Renal pelvis (tissue), 4 donors: ENCODE results near the gene HTR1E. TPM values are rescaled to one million over a fixed set of nuclear protein-coding genes. Genes with fewer than 3 reads are reported as not detected.
"Not testable (repeated sequence)": the region's sequence is repeated elsewhere in the genome, so short reads cannot be mapped to it uniquely, and the experiment has no call there.

Experiments used
- DNase-seq: peaks from one replicate; pipeline ENCODE4 v3.0.0-alpha.2; 2013
- polyA plus RNA-seq, 3 donors: library from polyadenylated mRNA; unstranded; fragments of 120-200 nt; gene quantifications; one replicate each; pipeline ENCODE4 v1.2.1, GENCODE V29; 2013; ENCODE audit not compliant: insufficient read length in 3 of 3

The HTR1E gene
- polyA plus RNA-seq, 3 donors: 0.50 to 0.60 (median 0.60) TPM

DNA sequence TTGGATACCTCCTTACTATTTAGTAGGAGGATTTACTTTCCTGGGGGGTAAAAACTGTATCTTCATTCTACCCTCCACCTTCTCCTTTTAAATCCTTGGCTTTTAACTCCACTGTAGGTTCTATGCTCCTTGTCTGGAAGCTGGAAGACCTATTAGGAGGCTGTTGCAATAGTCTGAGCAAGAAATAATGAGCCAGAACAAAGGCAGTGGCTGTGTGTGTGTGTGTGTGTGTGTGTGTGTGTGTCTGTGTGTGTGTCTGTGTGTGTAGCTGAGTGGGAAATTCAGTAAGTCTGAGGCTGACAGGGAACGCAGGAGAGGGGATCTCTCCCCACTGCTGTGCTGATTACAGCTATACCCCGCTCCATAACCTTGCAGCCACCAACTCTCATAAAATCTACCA is 35.8 kb downstream of the HTR1E start:
- no peak for DNase-seq

DNA sequence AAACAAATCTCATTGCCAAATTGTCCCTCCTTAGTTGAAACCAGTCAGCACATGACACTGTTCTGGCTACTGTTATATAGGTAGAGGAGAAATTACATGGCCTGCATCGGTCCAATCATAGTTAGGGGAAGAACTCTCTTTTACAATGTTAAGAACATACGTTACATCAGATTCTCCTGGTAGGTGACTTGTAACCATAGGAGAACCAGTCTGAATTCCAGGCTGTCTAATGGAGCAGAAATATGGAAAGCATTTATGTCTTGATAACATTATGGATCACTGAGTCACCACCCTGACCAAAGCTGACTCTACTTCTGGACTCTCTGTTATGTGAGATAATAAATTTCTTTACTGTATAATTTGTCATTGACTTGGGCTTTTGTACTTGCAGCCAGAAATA is 40.9 kb downstream of the HTR1E start:
- no peak for DNase-seq

DNA sequence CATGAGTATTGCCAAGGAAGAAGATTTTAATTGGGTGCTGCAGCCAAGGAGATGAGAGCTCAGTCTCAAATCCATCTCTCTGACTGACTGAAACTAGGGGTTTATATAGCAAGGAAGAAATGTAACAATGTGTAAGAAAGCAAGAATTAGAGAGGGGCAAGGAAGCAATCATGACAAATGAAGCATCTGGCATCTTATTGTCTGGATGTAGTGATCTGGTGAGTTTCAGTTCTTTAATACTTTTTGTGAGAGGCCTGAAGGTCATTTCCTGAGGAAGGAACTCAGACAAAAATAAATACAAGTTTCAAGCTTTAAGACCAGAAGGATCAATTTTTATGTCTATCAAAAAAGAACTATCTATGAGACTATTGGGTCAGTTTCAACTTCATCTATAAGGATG is 64.2 kb downstream of the HTR1E start:
- DNase-seq: no peak

DNA sequence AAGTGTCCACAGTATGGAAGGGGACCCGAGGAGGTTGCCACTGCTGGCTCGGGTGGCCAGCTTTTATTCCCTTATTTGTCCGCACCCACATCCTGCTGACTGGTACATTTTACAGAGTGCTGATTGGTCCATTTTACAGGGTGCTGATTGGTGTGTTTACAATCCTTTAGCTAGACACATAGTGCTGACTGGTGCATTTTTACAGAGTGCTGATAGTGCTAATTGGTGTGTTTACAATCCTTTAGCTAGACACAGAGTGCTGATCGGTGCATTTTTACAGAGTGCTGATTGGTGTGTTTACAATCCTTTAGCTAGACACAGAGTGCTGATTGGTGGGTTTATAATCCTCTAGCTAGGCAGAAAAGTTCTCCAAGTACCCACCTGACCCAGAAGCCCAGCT is 65.1 kb downstream of the HTR1E start:
- not testable (repeated sequence) for DNase-seq

DNA sequence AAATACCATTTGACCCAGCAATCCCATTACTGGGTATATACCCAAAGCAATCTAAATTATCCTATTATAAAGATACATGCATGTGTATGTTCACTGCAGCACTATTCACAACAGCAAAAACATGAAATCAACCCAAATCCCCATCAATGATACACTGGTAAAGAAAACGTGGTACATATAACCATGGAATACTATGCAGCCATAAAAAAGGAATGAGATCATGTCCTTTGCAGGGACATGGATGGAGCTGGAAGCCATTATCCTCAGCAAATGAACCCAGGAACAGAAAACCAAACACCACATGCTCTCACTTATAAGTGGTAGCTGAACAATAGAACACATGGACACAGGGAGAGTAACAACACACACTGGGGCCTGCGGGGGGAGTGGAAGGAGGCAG is 69.2 kb downstream of the HTR1E start:
- not testable (repeated sequence) for DNase-seq

DNA sequence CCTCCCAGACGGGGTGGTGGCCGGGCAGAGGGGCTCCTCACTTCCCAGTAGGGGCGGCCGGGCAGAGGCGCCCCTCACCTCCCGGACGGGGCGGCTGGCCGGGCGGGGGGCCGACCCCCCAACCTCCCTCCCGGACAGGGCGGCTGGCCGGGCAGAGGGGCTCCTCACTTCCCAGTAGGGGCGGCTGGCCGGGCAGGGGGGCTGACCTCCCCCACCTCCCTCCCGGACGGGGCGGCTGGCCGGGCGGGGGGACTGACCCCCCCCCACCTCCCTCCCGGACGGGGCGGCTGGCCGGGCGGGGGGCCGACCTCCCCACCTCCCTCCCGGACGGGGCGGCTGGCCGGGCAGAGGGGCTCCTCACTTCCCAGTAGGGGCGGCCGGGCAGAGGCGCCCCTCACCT is 72.3 kb downstream of the HTR1E start:
- DNase-seq: not testable (repeated sequence)

DNA sequence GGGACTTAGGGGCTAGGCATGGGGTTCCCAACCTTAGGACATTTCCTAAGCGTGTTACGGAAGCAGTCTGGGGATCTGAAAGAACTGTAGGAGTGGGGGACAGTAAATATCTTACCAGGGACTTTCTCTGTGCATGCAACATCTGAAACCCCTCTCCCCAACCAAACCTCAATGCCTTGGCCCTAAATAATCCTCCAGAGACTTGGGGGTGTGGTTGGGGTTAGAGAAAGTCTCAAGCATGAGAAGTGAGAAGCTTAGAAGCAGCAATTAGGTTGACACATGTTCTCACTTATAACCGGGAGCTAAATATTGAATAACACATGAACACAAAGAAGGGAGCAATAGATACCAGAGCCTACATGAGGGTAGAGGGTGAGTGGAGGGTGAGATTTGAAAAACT is 74.7 kb downstream of the HTR1E start:
- no peak for DNase-seq

DNA sequence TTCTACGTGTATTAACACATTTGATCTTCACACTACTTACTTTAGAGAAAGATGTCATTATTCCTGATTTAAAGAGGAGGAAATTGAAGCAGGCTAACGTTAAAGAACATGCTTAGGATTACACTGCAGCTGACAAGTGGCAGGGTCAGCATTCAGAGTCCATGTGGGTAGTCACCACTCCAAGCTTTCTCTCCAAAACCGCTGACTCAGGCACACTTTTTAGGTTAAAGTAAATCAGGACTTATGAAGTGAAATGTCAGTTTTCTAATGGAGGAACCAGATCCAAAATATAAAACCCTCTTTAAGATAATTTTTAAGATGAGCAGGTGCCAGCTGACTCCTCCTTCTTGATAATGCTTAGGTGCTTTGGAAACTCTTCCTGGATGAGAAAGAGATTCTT is 75.4 kb downstream of the HTR1E start:
- no peak for DNase-seq

DNA sequence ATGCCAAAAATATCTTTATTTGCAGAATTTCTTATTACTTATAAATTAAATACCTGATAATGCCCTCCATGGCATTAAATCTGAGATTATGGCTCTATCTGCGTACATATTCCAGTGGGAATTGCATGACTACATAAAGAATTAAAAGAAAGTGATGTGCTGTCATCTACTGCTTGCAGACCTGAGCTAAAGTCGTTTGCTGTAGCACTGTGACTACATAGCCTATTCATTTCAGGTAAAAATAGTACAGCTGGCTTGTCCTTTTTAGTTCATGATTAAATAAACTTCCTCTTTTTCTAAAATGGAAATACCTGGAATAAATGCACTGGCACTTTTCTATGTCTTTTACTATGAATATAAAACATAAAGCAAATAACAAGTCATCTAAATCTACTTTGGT is 79.4 kb downstream of the HTR1E start:
- no peak for DNase-seq

DNA sequence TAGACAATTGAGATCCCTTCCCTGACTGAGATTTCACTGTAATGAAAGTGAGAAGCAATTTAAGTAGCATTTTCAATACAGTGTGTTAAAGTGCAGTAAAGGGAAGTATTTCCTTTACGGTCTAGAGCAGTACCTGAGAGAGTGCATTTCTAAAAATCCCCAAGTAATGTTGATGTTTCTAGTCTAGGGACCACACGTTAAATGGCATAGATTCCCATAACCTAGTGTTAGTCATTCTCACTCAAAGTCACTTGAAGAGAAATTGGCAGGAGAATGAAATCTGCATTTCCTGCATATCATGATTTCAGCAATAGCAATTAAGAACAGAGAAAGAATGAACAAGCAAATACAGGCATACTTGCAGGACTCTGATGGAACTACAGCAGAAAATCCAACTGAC is 89.7 kb downstream of the HTR1E start:
- no peak for DNase-seq

DNA sequence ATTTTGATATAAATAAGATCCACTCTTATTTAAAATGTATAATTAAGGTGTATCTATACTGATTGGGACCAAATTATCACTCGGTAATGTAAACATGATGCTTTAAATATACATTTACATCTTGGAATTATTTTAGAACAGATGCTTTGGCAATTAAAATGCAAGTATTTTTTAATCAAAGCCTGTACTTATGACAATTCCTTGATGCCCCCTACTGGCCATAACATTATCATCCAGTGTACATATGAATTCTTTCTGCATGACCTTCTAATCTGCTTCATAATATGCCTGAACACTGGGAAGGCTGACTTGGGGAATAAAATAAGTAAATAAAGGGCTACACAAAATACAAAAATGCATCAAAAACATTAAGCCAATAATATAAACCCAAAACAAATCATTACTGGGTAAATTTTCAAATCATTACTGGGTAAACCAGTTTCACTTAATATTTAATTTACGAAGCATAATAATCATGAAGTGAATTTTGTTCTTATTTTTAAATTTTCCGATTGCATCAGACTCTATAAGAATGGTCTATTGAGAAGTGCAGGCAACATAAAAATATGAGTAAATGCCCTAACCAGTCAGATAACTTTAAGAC is 92.5 kb downstream of the HTR1E start:
- peak; percentile 17 for DNase-seq

DNA sequence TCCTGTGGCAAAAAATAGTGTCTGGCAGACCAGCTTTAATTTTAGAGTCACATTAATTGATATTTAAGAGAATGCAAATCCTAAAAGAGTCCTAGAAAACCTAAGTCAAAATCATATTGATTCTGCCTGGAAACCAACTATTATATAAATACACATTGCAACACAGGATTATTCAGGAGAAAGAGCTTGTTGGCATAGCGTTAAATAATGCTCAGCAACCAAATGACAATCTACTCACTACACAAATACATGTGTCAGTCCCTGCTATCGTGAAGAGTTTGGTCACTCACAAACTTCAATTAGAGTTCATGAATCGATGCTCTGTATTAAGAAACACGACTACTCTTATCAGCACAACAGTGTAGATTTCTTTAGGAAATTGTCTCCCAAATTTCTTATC is 103.4 kb downstream of the HTR1E start:
- no peak for DNase-seq

DNA sequence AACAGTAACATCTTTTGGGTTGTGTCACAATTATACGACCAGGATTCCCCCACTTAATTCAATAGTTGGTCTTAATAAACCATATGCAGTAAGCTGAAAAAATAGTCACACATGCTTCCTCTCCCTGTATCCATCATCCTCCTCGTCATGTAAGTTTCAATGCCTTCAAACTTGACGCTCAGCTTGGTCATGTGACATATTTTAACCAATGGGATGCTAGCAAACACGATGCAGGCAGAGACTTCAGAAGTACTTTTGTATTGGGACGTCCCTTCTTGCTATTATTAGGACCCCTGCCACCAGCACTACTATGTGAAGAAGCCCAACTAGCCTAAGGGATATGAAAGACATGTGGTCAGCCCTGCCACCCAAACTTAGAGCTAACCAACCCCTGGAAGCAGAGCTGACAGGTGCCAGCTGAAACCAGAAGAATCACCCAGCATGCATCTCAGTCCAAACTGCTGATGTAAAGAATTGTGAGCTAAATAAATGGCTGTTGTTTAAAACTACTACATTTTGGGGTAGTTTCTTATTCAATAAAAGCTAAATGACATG is 108.3 kb downstream of the HTR1E start:
- no peak for DNase-seq

DNA sequence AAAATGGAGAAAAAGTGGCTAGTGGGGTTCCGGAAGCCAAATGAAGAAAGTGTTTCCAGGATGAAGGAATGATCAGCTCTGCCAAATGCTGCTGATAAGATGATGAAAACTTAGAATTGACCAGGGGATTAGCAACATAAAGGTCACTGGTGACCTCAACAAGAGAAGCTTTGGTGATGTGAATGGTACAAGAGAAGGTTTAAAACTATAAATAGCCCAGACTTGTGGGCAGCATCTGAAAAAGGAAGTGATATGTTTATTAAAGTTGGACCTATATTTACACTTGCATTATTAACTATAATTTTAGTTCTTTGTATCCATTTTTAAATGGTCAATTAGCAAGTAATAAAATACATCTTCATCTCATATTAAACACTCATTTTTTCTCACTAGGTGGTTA is 112.5 kb downstream of the HTR1E start:
- no peak for DNase-seq

DNA sequence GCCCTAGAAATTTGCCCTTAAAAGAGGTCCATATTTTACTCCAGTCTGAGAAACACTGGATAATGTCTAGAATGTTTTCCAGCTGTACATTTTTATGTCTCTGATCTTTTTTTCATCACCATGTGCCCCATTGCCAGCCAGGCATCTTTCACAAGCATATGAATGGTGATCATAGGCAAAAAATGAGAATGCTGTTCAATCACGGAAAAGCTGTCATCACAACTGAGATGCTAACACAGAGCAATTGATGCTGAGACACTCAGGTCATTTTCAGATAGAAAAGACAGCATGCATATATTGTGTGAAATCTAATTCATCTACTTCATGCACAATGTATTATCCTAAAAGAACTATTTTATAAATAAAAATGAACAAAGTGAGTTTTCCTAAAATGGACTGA is 116.0 kb downstream of the HTR1E start:
- no peak for DNase-seq

DNA sequence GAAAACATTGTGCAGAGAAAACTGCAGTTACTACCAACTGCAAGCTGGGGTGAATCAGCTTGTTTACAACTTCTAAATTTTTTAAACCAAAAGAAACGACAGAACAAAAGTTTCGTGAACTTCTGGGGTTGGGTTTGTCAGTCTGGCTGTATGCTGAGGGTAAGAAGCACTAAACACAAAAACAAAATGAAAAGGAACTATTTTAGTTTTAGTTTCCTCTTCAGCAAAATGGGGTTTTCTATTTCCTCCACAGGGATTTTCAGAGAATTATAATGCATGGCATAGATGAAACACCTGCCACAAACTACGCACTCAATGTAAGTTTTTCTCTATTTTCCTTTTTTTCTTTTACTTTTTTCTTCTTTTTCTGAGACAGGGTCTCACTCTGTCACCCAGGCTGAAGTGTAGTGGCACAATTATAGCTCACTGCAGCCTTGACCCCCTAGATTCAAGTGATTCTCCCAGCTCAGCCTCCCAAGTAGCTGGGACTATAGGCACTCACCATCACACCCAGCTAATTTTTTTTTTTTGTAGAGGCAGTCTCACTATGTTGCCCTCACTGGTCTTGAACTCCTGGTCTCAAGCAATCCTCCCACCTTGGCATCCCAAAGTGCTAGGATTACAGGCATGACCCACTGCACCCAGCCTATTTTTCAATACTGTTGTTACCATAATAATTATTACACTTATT is 117.0 kb downstream of the HTR1E start:
- no peak for DNase-seq

DNA sequence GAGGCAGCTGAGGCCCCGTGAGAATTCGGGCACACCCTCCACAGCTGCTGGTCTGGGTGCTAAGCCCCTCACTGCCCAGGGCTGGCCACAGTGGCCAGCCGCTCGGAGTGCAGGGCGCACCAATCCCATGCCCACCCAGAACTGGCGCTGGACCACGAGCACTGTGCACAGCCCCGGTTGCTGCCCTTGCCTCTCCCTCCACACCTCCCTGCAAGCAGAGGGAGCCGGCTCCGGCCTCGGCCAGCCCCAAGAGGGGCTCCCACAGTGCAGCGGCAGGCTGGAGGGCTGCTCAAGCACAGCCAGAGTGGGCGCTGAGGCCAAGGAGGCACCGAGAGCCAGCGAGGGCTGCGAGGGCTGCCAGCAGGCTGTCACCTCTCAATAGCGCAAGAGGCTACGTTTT is 122.6 kb downstream of the HTR1E start:
- DNase-seq: no peak

DNA sequence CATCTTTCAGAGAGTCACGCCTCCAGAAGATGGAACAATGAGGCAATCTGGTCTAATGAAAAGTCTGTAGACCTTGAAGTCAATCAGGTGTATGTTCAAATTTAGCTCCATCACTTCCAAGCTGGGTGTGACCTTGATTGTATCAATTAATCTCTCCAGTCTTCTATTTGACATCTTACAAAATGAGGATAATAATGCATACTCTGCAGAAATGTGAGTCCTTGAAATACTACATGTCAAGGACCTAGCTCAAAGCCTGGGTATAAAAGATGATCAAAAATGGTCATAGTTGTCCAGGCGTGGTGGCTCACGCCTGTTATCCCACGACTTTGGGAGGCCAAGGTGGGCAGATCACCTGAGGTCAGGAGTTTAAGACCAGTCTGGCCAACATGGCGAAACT is 127.8 kb downstream of the HTR1E start:
- no peak for DNase-seq

Other genes starting within 250 kb of the HTR1E start
- gene CGA, start 157.6 kb downstream of the HTR1E start, polyA plus RNA-seq: 1 to 10 TPM in 1 of 3 donors, not detected in 2; 2.2 TPM
- gene ZNF292, start 218.0 kb downstream of the HTR1E start, polyA plus RNA-seq: 10 to 100 TPM; 36.4 to 43.8 (median 36.5) TPM